Measurements from ENCODE around the gene NMNAT1. TPM values are rescaled to one million over a fixed set of nuclear protein-coding genes. Genes with fewer than 3 reads are reported as not detected.

The NMNAT1 gene
- total RNA-seq, 1 donor from 2014 or later, result 5.8 TPM

DNA sequence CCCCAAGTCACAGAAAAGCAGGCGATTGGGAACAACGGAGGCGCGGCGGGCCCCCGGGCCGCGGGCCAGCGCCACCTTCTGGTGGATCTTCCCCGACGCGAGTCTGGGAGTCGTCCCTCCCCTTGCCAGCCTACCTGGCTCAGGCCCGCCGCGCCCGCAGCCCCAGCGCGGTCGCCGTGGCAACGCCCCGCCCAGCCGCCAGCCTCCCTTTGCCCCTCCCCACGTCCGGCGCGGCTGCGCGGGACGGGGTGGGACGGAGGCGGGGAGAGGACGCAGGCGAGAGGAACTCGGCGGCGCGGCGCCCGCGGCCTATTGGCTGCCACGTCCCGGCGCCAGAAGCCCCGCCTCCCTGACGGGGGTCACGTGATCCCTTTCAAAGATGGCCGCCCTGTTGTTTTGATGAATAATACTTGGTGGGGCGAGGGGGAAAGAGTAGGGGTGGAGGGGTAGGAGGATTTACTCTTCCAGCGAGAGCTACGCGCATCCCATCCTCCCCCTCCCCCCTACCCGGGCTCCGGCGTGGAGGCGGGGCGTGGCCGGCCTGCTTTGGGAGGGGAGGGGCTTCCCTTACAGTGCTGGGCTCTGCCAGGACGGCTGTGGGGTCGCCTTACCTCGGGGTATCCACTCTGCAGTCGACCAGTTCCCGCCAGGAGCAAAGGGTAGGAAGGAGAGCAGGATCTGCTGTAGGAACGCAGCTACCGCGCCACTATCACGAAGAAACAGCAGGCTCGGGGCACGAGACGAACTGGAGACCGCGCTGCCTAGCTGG, 89.5 kb downstream of the NMNAT1 start, which contains the start of gene UBE4B:
Gene UBE4B (plus strand): TSS at position 369 of the 769 bp plus-strand sequence. CDS start 713 bp downstream, outside the sequence.
- TF ChIP-seq CTCF (IDR thresholded peaks at IDR 0.05), result peak; percentile 55
- intact Hi-C loops (cut with micrococcal nuclease), result loop anchor here (1.0 to 10.0 kb wide), 11 partner anchors 72 to 493 kb away; partner anchors contain the start of genes CENPS, CTNNBIP1, LZIC and NMNAT1
- POLR2A ChIA-PET, result interaction anchor here (0.6 to 2.1 kb wide), 6 partner anchors 82 to 437 kb away, joined by 3 to 7 read pairs (median 5); partner anchors contain the start of genes CTNNBIP1, LZIC and NMNAT1
- no peaks in the 10 kb centered on the region for H3K9me3 Mint-ChIP-seq
- DNase-seq, result peak; percentile 99
- H3K4me3 Mint-ChIP-seq, result peak within 1 kb of the TSS; percentile 96
- peak; percentile 96 for ATAC-seq (ENCODE audit: low read depth)
- H3K36me3 Mint-ChIP-seq (ENCODE audit: low read depth), result peaks cover 11% of the 10 kb centered on the region
- peak within 1 kb of the TSS; percentile 93 for H3K27ac Mint-ChIP-seq
- peaks cover 24% of the 10 kb centered on the region for H3K4me1 Mint-ChIP-seq
- CTCF ChIA-PET, result interaction anchor here (2.3 kb wide), 1 partner anchor 82 kb away, joined by 10 read pairs; no protein-coding TSS in a partner anchor
- H3K27me3 Mint-ChIP-seq, result no peaks in the 10 kb centered on the region

DNA sequence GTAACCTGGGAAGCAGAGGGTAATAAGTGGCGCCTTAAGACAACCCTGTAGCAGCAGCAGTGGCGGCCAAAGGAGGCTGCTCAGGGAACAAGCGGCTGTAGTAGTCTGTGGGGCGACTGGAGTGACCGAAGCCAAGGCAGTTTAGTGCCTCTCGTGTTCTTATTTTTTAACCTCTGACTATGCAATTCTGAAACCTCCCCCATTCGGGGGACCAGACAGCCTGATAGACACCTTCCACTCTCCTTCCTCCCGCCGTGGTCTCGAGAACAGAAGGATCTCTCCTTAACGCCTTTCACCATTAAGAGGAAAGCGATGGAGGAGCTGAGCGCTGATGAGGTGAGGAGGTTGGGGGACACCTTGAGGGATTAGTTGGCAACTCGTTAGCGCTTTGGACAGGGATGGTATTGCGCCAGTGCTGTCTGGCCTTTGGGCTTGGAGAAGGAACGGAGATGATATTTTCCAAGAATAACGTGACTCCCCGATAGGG, 90.1 kb downstream of the NMNAT1 start:
- Mint-ChIP-seq H3K27me3 (no peaks in the 10 kb centered on the region), H3K4me3 (peak overlapping the region; percentile 96), H3K36me3 (ENCODE audit: low read depth) (peaks cover 13% of the 10 kb centered on the region), H3K9me3 (no peaks in the 10 kb centered on the region), H3K4me1 (peaks cover 24% of the 10 kb centered on the region), H3K27ac (peak overlapping the region; percentile 93)
- POLR2A ChIA-PET, result interaction anchor here (0.6 to 2.1 kb wide), 4 partner anchors 90 to 379 kb away, joined by 3 to 7 read pairs (median 5); partner anchors contain the start of genes CTNNBIP1, LZIC and NMNAT1
- intact Hi-C loops (cut with micrococcal nuclease), result loop anchor here (2.0 to 10.0 kb wide), 4 partner anchors 73 to 409 kb away; partner anchors contain the start of gene CENPS
- TF ChIP-seq CTCF (IDR thresholded peaks at IDR 0.05), result no peak
- ATAC-seq (ENCODE audit: low read depth) (peak; percentile 5), DNase-seq (no peak)
- CTCF ChIA-PET, result interaction anchor here (2.3 kb wide), 1 partner anchor 83 kb away, joined by 10 read pairs; no protein-coding TSS in a partner anchor

Other genes starting within 250 kb of the NMNAT1 start
- gene CLSTN1, start 119.5 kb upstream of the NMNAT1 start, total RNA-seq, result 50.7 and 52.2 TPM in 2 replicates
- 6.7 and 7.5 TPM in 2 replicates for gene CTNNBIP1, start 33.2 kb upstream of the NMNAT1 start, total RNA-seq
- gene LZIC, start 84 bp upstream of the NMNAT1 start, total RNA-seq, result 19.3 and 20.9 TPM in 2 replicates
- gene RBP7, start 53.8 kb downstream of the NMNAT1 start, total RNA-seq, result not detected in 2 replicates
- 41.1 and 44.7 TPM in 2 replicates for gene UBE4B, start 89.5 kb downstream of the NMNAT1 start, total RNA-seq

All from activated B cell treated with CpG ODN at 0.5 μM for 24 hours (primary cell).